ENCODE results near the gene SLC9A4. TPM values are rescaled to one million over a fixed set of nuclear protein-coding genes. Genes with fewer than 3 reads are reported as not detected.

Gene SLC9A4
- total RNA-seq, 2 donors from 2014 or later: 0.78 TPM; not detected in 1

GRCh38 chr2:102460467-102460866 is 12.6 kb upstream of the SLC9A4 start:
- no peak for ATAC-seq
- intact Hi-C loops (cut with DNase I): no loop called here
- Histone ChIP-seq H3K9me3 (peaks cover 0 to 4% (median 0%) of the 10 kb centered on the region in 3 donors), H3K4me1 (no peaks in the 10 kb centered on the region), H3K4me3 (no peak overlapping the region), H3K27ac (no peak overlapping the region), H3K36me3 (replicated peaks in 1 of 2; ENCODE audit: insufficient read depth in 1 of 2, low read depth in 2 of 2) (no peaks in the 10 kb centered on the region), H3K27me3 (no peaks in the 10 kb centered on the region)
- DNase-seq: no peak
- 36 to 71% methylated on average over 1 of the region's 1 CpG for WGBS, 2 donors
- TF ChIP-seq POLR2A (IDR thresholded peaks at IDR 0.05): no peak
- no peak for TF ChIP-seq CTCF (IDR thresholded peaks at IDR 0.05)

- ATAC-seq: no peak
- no peaks in the 10 kb centered on the region for H3K36me3 ChIP-seq (replicated peaks in 1 of 2; ENCODE audit: insufficient read depth in 1 of 2, low read depth in 2 of 2)
- no peaks in the 10 kb centered on the region for H3K4me1 ChIP-seq
- no peak overlapping the region for H3K27ac ChIP-seq
- no peak overlapping the region for H3K4me3 ChIP-seq
- intact Hi-C loops (cut with DNase I): no loop called here
- no peaks in the 10 kb centered on the region for H3K27me3 ChIP-seq
- H3K9me3 ChIP-seq: peaks cover 0 to 4% (median 0%) of the 10 kb centered on the region in 3 donors
- WGBS, 2 donors: 79 to 82% methylated on average over 6 of the region's 6 CpGs
- no peak for DNase-seq
- TF ChIP-seq POLR2A (IDR thresholded peaks at IDR 0.05) (no peak), CTCF (IDR thresholded peaks at IDR 0.05) (no peak)
These were observed 11.8 kb upstream of the SLC9A4 start for GRCh38 chr2:102461188-102461587.

- 76 to 79% methylated on average over 5 of the region's 5 CpGs for WGBS, 2 donors
- H3K36me3 ChIP-seq (replicated peaks in 1 of 2; ENCODE audit: insufficient read depth in 1 of 2, low read depth in 2 of 2): no peaks in the 10 kb centered on the region
- no peak overlapping the region for H3K4me3 ChIP-seq
- no peaks in the 10 kb centered on the region for H3K27me3 ChIP-seq
- TF ChIP-seq CTCF (IDR thresholded peaks at IDR 0.05): no peak
- no peak for TF ChIP-seq POLR2A (IDR thresholded peaks at IDR 0.05)
- H3K27ac ChIP-seq: no peak overlapping the region
- DNase-seq: no peak
- intact Hi-C loops (cut with DNase I): no loop called here
- ATAC-seq: no peak
- H3K9me3 ChIP-seq: peaks cover 0 to 4% (median 0%) of the 10 kb centered on the region in 3 donors
- no peaks in the 10 kb centered on the region for H3K4me1 ChIP-seq
These were observed 9.9 kb upstream of the SLC9A4 start for GRCh38 chr2:102463160-102463559.

- 48 to 52% methylated on average over 1 of the region's 1 CpG for WGBS, 2 donors
- no peak overlapping the region for H3K27ac ChIP-seq
- H3K4me3 ChIP-seq: no peak overlapping the region
- DNase-seq: no peak
- no peaks in the 10 kb centered on the region for H3K9me3 ChIP-seq
- TF ChIP-seq CTCF (IDR thresholded peaks at IDR 0.05) (no peak), POLR2A (IDR thresholded peaks at IDR 0.05) (no peak)
- intact Hi-C loops (cut with DNase I): loop anchor here (10.0 kb wide), 1 partner anchor 145 kb away; the partner anchor contains the start of gene SLC9A2
- no peaks in the 10 kb centered on the region for H3K4me1 ChIP-seq
- no peaks in the 10 kb centered on the region for H3K27me3 ChIP-seq
- no peak for ATAC-seq
- no peaks in the 10 kb centered on the region for H3K36me3 ChIP-seq (replicated peaks in 1 of 2; ENCODE audit: insufficient read depth in 1 of 2, low read depth in 2 of 2)
These were observed 2.9 kb upstream of the SLC9A4 start for GRCh38 chr2:102470168-102470567.

GRCh38 chr2:102473631-102474030 is 605 bp downstream of the SLC9A4 start:
- no peaks in the 10 kb centered on the region for H3K9me3 ChIP-seq
- H3K27ac ChIP-seq: no peak overlapping the region
- H3K27me3 ChIP-seq: no peaks in the 10 kb centered on the region
- intact Hi-C loops (cut with DNase I): loop anchor here (10.0 kb wide), 1 partner anchor 141 kb away; the partner anchor contains the start of gene SLC9A2
- DNase-seq: no peak
- no peak for TF ChIP-seq CTCF (IDR thresholded peaks at IDR 0.05)
- no peak for TF ChIP-seq POLR2A (IDR thresholded peaks at IDR 0.05)
- WGBS, 2 donors: 67 to 68% methylated on average over 3 of the region's 3 CpGs
- no peak overlapping the region for H3K4me3 ChIP-seq
- no peaks in the 10 kb centered on the region for H3K4me1 ChIP-seq
- ATAC-seq: no peak
- no peaks in the 10 kb centered on the region for H3K36me3 ChIP-seq (replicated peaks in 1 of 2; ENCODE audit: insufficient read depth in 1 of 2, low read depth in 2 of 2)
